GM19438 (cell line): ENCODE data around the gene WDR7.
A peak's percentile ranks its signal among the peaks of the same experiment; 100 is the strongest.
"Not testable (repeated sequence)": the region's sequence is repeated elsewhere in the genome, so short reads cannot be mapped to it uniquely, and the experiment has no call there.

Experiments
- ATAC-seq: cut with Tn5 transposase; IDR thresholded peaks from one replicate; pipeline ENCODE4 v1.9.1; 2021; ENCODE audit warnings: low read depth; ENCODE audit not compliant: unreplicated experiment

Gene WDR7

GRCh38 chr18:56652802-56653201 is 1.6 kb downstream of the WDR7 start:
- no peak for ATAC-seq

DNA sequence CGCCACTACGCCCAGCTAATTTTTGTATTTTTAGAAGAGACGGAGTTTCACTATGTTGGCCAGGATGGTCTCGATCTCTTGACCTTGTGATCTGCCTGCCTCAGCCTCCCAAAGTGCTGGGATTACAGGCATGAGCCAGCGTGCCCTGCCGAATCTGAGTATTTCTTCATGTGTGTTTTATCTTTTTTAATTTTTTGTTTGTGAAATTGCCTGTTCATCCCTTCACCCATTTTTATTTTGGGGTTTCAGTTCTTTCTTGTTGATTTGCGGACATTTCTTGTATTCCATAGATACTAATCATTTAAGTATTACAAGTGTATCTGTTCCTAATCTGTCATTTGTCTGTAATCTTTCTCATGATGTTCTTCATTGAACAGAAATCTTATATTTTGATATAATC is 3.1 kb downstream of the WDR7 start:
- ATAC-seq, result not testable (repeated sequence)

- ATAC-seq, result no peak
These were observed 7.1 kb downstream of the WDR7 start for GRCh38 chr18:56658261-56658660.

GRCh38 chr18:56659111-56659510 is 8.0 kb downstream of the WDR7 start:
- no peak for ATAC-seq

- no peak for ATAC-seq
These were observed 9.5 kb downstream of the WDR7 start for GRCh38 chr18:56660655-56661054.

- ATAC-seq, result no peak
These were observed 10.4 kb downstream of the WDR7 start for GRCh38 chr18:56661360-56662062.

DNA sequence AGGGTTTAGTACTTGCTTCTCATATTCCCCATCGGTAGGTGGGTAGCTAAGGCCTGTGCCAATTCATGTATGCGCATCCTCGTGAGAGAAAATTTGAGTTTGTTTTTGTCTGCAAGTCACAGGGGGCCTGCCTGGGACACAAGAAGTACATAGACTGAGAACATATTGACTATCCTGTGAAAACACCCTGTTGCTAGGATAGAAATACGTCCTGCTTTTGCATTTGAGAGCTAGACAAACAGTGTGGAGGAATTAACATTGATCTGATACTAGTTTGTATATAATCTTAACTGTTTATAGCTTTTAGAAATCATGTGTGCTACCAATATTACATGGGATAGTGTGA is 10.9 kb downstream of the WDR7 start:
- ATAC-seq, result no peak

- no peak for ATAC-seq
These were observed 11.3 kb downstream of the WDR7 start for GRCh38 chr18:56662502-56662901.

- no peak for ATAC-seq
These were observed 11.7 kb downstream of the WDR7 start for GRCh38 chr18:56662902-56663301.

- no peak for ATAC-seq
These were observed 21.2 kb downstream of the WDR7 start for GRCh38 chr18:56672391-56672790.

DNA sequence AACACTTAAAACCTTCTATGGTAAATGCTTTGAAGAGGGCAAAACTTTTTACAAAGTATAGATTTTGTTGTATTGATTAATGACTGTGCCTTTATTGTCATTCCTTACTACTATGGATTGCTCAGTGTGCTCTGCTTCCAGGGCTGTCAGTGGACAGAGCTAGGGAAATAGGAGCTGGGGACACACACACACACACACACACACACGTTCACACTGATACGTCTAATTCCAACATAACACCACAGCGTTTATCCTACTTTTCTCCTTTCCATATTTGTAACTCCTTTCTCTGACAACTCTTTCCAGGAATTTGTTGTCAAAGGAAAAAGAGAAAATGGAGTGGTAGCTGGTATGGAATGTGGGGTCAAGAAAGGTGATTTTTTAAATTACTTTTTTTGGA is 21.8 kb downstream of the WDR7 start:
- no peak for ATAC-seq

DNA sequence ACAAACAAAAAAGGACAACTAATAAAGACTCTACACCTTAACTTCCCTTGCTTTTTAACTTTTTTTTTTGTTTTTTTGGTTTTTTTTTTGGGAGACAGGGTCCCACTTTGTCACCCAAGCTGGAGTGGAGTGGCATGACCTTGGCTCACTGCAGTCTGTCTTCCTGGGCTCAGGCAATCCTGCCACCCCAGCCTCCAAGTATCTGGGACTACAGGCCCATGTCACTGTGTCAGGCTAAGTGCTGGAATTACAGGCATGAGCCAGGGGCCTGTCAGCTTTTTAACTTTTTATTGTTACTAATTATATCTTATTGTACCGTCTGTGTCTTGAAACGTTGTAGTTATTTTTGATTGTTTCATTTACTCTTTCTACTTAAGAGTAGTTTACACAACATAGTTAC is 25.5 kb downstream of the WDR7 start:
- ATAC-seq, result no peak

DNA sequence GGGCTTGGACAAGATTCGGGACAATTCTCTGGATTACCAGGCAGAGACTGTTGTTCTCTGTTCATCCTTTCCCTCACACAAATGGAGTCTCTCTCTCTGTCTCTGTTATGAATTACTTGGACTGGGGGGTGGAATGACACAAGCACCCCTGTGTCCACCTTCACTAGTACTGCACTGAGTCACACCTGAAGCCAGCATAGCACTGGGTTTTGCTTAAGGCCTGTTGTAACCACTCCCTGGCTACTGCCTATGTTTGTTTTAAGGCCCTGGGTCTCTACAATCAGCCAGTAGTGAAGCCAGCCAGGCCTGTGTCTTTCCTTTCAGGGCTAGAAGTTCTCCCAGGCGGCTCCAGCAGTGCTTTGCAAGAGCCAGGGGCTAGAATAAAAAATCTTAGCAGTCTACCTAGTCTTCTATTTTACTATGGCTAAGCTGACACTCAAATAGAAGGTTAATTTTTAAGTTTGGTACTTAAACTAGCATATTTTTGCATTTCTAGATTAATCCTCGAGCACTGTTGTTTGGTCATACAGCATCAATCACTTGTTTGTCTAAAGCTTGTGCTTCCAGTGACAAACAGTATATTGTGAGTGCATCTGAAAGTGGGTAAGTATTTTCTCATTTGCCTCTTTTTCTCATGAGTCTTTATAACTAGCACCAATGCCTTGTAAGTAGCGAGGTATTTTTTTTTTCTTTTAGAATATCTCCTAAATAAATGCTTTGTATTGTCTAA is 27.8 kb downstream of the WDR7 start:
- ATAC-seq, result no peak

DNA sequence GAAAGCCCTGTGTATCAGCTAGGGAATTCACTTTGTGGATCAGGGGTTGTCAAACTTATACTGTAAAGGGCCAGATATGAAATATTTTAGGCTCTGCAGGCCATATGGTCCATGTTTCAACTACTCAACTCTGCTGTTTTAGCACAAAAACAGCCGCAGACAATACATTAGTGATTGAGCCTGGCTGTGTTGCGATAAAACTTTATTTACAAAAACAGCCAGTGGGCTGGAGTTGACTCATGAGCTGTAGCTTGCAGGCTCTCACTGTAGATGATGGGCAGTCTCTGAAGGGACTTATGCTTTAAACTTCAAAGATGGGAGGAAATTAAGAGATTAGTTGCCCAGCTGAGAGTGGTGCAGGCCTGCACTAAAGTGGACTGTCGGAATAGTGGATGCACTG is 33.1 kb downstream of the WDR7 start:
- no peak for ATAC-seq

- ATAC-seq, result no peak
These were observed 40.4 kb downstream of the WDR7 start for GRCh38 chr18:56691530-56691929.

DNA sequence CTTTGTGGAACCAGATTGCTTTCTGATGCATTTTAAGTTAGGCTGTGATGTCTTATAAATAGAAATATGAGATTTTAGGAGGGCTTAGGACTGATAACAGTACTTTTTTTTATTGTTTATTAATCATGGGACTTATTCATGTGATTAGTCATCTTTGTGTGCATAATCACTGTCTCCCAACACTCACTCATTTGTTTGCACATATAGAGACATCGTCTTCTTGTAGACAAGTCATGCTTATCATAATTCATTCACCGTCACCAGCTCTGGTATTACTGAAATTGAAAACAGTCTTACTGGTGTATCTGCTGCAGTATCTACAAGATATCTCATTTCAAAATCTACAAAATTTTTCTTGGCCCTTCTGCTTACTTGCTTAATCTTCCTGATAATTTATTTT is 45.8 kb downstream of the WDR7 start:
- no peak for ATAC-seq

DNA sequence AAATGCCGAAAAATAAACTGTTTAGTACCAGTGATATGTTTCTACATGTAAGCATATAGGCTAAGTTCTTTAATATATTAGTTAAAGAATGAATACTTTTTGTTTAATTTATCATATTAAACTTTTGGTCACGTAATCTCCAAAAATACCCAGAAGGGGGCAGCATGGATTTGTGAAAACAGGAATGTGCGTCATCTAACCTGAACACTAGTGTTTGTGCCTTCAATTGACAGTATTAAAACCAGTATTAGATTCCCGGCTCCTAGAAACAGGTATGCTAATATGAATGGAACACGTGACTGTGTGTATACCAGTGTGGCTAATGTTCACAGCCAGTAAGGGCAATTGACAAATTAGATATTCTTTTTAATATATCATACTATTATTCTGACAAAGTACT is 51.8 kb downstream of the WDR7 start:
- no peak for ATAC-seq

DNA sequence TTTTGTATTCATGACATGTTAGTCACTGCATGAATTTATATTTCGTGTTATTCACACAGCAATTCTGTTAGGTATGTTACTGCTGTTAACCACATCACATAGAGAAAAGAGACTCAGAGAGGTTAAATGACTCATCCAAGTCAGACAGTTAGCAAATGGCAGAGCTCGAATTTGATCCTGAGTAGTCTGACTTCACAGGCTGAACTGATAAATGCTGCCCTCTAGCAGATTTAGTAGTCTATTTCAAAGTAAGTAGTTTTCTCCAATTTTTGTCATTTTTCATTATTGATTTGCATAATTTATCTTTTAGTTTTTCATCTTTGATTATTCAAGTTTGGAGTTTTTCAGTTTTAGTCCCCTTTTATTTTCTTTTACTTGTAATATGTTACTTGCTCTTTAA is 58.3 kb downstream of the WDR7 start:
- ATAC-seq, result peak; percentile 89

- no peak for ATAC-seq
These were observed 60.7 kb downstream of the WDR7 start for GRCh38 chr18:56711708-56712445.

DNA sequence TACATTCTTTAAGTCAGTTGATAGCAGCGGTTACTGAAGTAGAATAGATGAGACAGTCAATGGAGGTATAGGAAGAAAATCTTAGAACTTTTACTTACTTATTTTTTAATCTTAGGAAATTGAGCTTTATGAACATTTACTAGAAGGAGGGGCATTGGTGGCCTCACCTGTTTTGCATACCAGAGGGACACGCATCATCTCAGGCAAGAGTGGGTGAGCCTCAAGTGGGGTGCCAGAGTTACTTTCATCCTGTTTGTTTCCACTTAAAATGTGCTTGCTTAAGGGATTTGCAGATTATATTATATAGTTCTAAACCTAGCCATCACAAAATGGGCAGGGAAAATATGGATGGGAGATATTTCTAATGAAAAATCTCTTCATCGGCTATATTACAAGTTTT is 61.6 kb downstream of the WDR7 start:
- ATAC-seq, result no peak

- no peak for ATAC-seq
These were observed 64.0 kb downstream of the WDR7 start for GRCh38 chr18:56715121-56715520.

DNA sequence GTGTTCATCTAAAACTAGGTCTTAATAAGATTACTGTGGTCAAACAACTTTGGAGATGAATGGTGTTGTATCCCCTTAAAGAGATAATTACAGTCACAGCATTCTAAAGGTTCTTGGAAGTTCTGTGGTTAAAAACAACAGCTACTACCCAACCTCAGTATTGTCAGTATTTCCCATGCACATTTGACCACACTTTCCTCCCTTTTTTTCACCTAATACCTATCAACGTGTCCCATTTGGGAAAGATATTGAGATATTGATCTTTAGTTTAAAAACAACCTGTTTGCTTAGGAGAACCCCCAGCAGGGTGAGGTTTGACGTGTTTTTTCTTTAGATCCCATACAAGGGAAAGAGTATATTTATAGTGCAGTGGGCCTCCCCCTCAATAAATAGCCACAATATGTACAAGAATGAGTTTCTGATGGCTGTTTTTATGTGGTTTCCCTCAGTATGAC is 65.6 kb downstream of the WDR7 start:
- no peak for ATAC-seq
